GM03348 (cell line): ENCODE data around the gene IL17RE.
"Not testable (repeated sequence)": the region's sequence is repeated elsewhere in the genome, so short reads cannot be mapped to it uniquely, and the experiment has no call there.

Experiments used
- DNase-seq: peaks from one replicate; pipeline ENCODE4 v3.0.0; 2012; ENCODE audit warnings: low spot score

IL17RE gene

GRCh38 chr3:9881441-9881840 is 21.2 kb upstream of the IL17RE start:
- DNase-seq, result no peak

GRCh38 chr3:9883706-9884554 is 18.7 kb upstream of the IL17RE start:
- DNase-seq, result no peak

- DNase-seq, result peak; percentile 80
Observed at GRCh38 chr3:9884555-9885165, 18.0 kb upstream of the IL17RE start.

- DNase-seq, result no peak
Observed at GRCh38 chr3:9886328-9886727, 16.3 kb upstream of the IL17RE start.

GRCh38 chr3:9887480-9887879 is 15.2 kb upstream of the IL17RE start:
- DNase-seq, result no peak

GRCh38 chr3:9888540-9888939 is 14.1 kb upstream of the IL17RE start:
- DNase-seq, result no peak

GRCh38 chr3:9889405-9889804 is 13.2 kb upstream of the IL17RE start:
- DNase-seq, result no peak

- peak; percentile 97 for DNase-seq
Observed at GRCh38 chr3:9890249-9891071, 12.2 kb upstream of the IL17RE start, which contains the start of gene JAGN1. Gene JAGN1, plus strand, starts transcription at chr3:9890610. Its CDS starts 113 bp downstream, at chr3:9890723.

GRCh38 chr3:9891072-9891622 is 11.5 kb upstream of the IL17RE start:
- DNase-seq, result no peak

- DNase-seq, result no peak
Observed at GRCh38 chr3:9893739-9894138, 8.9 kb upstream of the IL17RE start.

- DNase-seq, result not testable (repeated sequence)
Observed at GRCh38 chr3:9895715-9896114, 6.9 kb upstream of the IL17RE start.

- not testable (repeated sequence) for DNase-seq
Observed at GRCh38 chr3:9896755-9897407, 5.8 kb upstream of the IL17RE start.

GRCh38 chr3:9897408-9898372 is 5.0 kb upstream of the IL17RE start:
- DNase-seq, result no peak

- no peak for DNase-seq
Observed at GRCh38 chr3:9898467-9899241, 4.0 kb upstream of the IL17RE start.

- DNase-seq, result no peak
Observed at GRCh38 chr3:9899289-9899791, 3.3 kb upstream of the IL17RE start.

- not testable (repeated sequence) for DNase-seq
Observed at GRCh38 chr3:9900965-9901415, 1.7 kb upstream of the IL17RE start.

- DNase-seq, result no peak
Observed at GRCh38 chr3:9901967-9902366, 681 bp upstream of the IL17RE start.

- peak; percentile 74 for DNase-seq
Observed at GRCh38 chr3:9903238-9903624, 583 bp downstream of the IL17RE start.

GRCh38 chr3:9903904-9904303 is 1.3 kb downstream of the IL17RE start:
- DNase-seq, result no peak
